GM21528 (cell line): ENCODE data around the gene RUSC1.

ENCODE experiments used
- ATAC-seq: cut with Tn5 transposase; IDR thresholded peaks from one replicate; pipeline ENCODE4 v1.9.1; 2021; ENCODE audit warnings: mild to moderate bottlenecking, moderate library complexity; ENCODE audit not compliant: unreplicated experiment, low FRiP score

Gene RUSC1

DNA sequence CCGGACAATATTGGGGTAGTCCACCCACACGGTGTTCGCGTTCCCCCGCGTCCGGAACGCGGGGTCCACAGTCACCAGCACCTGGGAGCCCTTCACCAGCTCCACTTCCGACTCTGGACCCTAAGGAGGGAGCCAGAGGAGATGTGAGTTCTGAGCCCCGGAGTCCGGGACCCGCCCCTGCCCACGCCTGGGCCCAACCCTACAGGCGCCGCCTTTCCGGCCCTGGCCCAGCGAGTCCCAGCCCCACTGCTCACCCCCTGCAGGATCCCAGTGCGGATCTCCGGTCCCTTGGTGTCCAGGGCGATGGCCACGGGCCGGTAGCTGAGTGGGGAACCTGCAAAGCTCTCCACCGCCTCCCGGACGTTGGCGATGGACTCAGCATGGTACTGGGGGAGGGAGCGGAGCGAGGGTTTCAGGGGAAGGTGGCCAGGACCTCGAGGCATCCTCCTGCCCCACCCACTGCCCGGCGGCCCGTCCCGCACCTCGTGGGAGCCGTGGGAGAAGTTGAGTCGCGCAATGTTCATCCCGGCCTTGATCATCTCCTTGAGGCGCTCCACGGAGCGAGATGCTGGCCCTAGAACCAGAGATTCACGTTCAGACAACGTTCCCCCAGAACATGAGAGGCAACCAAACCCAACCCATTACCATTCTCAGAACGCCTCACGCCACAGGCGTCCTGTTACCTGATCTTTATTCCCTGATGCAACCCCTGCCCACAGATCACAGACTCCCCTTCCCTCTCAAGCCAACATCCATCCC lies 25.3 kb upstream of the RUSC1 start:
- ATAC-seq: no peak

DNA sequence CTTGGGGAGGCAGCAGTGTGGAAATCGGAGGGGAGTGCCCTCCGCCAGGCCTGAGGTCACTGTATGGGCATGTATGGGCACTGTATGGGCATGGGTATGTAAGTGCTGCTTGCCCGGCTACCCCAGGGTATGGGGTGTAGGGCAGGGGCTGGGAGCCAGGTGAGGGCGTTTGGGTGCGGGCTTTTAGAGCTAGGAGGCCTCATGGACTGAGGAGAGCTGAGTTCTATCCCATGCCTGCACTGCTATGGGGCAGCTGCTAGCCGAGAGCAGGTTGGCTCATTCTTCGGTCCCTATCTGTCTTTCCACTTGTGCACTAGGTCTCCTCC lies 24.8 kb upstream of the RUSC1 start:
- no peak for ATAC-seq

DNA sequence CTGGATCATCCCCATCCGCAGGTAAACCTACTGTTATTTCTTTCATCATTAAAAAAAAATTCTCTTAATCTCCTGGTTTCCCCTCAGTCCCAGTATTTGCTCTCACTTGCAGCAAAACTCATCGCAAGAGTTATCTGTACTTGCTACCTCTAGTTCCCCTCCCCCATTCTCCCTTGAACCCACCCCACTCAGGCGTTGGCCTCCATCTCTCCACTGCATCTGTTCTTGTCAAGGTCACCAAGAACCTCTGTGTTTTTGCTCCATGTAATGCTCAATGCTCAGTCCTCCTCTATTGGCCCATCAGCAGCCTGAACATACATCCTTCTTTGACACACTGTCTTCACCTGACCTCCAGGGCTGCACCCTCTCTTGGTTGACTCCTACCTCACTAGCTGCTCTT lies 24.0 kb upstream of the RUSC1 start:
- ATAC-seq: no peak

DNA sequence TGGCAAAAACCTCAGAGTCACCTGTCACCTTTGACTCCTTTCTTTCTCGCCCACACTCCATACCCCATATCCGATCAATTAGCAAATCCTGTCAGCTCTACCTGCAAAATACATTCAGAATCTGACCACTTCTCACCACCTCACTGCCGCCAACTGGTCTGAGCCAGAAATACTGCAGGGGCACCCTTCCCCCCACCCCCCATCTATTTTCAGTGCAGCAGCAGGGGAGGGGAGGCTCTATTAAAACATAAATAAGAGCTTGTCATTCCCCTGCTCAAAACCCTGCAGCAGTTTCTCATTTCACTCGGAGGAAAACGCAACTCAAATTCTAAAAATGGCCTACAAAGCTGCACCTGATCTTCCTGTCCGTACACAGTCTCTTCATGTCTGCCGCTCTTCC lies 23.3 kb upstream of the RUSC1 start:
- no peak for ATAC-seq

DNA sequence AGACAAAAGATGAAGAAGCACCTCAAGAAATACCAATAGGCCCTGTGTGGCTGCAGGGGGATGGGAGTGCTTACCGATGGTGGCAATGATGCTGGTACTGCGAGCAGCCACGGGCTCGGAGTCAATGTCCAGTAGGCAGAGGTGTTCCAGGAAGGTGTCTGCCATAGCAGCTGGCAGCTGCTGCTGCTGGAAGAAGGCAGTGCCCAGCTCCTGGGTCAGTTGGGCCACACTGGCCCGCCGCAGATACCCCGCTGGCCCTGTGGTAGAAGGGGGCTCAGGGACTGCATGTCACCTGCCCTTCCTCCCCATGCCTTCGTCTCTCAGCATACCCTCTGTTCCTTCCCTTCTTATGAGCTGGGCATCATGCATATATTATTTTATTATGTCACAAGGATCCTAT lies 20.7 kb upstream of the RUSC1 start:
- no peak for ATAC-seq

DNA sequence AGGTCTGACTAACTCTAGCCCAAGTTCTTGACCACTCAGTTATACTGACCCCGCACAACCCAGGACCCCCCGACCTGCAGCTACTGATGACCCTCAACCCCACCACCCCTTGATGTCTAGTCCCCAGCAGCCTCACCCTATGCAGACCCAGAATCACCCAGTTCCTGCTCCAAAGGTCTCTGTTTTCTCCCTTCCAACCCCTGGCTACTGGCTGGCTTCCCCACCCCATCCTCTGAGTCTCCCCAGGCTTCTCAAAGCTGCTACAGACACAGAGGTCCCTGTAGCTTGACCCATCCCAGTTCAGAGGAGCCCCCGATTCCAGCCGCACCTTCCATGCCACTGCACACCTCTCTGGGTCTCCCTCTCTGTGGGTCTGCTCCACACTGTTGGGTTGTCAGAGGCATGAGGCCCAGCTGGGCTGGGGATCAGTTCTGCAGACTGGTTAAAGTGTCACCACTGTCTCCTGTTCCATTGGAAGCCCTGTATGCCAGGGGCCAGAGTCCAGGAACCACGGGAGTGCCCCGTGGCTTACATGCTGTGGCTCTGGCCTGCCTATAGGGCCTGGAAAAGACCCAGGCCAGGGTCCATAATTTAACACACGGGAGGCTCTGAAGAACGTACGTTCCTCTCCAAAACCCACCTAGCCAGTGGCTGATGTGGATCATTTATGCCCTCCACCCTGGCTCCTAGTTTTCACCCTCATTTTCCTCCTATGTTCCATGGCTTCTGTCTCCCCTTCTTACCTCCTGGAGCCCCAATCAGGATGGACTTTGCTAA lies 20.0 kb upstream of the RUSC1 start:
- no peak for ATAC-seq

DNA sequence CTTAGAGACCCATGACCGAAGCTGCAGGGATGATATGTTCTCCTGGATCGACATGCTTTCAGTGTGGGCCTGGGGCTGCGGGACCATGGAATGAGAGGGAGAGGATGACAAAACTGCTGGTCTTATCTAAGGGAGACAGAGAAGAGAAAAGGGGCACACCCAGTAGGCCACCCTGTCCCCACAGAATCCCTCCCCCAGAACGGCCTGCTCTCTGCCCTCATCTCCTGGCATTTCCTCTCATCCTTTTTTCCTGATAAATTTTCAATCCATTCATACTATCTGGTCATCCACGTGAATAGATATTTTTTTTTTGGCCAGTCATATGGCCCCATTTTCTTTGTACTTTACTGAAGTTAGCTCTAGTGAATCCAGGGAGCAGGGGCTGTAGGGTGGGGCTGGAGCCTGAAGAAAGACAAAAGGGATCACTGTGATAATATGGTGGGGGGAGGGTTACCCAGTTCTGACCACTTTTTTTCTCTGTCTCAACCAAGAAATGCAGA lies 19.3 kb upstream of the RUSC1 start, which contains the start of gene PKLR:
TSS of gene PKLR (minus strand) at position 97 of the 500 bp plus-strand sequence. CDS start at position 54, 43 bp downstream.
- ATAC-seq: no peak

DNA sequence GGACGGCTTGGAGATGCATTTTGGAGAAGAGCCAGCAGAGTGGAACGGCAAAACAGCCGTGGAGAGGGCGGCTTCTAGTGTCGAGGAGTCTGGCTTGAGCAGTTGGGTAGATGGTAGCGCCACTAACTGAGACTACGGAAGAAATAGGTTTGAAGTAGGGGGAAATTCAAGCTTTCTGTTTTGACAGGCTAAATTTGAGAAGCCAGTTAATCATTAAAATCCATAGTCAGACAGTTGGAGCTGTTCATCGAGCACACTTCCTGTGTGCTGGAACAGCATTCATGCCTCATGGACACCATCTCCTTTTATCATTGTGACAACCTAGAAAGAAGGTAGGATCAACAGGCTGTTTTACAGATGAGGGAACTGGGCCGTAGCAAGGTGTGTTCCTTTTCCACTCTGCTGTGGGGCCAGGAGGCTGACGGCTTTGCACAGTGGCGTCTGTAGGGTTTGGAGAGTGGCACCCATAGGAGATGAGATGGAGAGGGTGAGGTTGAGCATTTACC lies 16.1 kb upstream of the RUSC1 start:
- no peak for ATAC-seq

DNA sequence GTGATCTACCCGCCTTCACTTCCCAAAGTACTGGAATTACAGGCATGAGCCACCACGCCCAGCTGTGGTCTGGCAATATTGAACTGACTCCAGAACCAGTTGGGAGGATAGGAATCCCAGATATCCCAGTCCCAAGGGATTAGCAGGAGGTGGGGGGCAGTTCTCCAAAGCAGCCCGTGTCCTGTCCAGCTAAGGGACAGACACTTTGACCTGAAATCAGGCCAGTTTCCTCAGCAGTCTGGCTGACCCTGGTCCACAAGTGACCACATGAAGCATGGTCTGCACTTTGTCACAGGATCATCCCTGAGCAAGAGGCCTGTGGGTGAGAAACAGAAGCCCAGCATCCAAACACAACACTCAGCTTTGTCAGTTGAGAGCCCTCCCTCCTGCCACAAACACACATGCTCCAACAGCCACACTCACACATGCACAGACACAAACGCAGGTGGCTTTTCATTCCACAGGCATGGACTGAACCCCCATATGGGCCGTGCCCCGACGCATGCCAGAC lies 14.8 kb upstream of the RUSC1 start:
- ATAC-seq: no peak

DNA sequence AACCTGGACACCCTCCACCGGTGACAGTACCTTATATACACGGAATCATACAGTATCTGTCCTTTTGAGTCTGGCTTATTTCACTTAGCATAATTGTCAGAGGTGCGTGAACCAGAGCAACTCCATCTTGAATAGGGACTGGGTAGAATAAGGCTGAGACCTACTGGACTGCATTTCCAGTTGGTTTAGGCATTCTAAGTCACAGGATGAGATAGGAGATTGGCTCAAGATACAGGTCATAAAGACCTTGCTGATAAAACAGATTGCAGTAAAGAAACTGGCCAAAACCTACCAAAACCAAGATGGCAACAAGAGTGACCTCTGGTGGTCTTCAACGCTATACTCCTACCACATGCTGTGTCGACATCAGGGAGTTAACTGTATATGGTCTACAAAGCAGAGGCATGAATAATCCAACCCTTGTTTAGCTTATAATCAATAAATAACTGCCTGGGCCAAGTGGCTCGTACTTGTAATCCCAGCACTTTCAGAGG lies 13.4 kb upstream of the RUSC1 start:
- no peak for ATAC-seq

DNA sequence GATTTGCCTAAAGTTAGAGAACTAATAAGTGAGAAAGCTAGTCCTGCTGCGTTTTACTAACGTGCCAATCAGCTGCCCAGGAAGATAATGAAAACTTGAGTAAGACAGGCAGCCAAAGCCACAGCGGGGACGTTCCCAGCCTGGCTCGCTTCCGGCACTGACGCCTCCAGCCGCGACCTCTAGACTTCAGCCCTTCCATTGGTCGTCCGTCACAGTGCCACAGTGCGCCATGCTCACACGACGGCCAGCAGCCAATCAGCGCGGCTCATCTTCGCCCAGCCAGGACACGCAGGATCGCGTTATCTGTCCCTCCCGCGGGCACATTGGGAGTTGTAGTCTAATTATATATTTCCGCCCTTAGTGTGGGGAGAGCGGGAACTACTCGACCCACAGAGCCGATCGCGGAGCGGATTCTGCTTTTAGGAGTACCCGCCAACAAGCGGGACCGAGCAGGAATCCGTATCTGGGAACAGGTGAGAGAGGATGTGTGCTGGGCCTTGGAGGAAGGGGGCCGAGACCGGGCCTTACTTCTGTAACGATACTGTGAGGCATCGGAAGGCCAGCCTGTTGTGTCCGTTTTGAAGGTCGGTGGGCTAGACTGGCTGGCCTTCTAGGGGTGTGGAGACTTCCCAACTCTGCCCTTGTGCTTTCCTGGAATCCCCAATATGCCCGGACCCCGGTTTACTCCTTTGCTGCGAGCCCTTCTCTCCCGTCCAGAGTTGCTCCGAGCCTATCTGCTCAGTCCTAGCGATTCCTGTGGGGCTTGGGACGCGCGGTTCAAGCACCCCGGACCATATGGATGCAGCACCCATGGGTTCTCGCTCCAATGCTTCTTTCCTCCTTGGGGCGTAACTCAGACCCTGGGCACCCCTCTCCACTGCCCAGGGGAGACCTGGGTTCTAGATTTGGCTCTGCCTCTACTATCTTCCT lies 11.9 kb upstream of the RUSC1 start, which contains the start of gene FDPS:
TSS of gene FDPS (plus strand) at position 374 of the 930 bp plus-strand sequence. CDS start 924 bp downstream, outside the sequence.
- peak; percentile 90 for ATAC-seq

DNA sequence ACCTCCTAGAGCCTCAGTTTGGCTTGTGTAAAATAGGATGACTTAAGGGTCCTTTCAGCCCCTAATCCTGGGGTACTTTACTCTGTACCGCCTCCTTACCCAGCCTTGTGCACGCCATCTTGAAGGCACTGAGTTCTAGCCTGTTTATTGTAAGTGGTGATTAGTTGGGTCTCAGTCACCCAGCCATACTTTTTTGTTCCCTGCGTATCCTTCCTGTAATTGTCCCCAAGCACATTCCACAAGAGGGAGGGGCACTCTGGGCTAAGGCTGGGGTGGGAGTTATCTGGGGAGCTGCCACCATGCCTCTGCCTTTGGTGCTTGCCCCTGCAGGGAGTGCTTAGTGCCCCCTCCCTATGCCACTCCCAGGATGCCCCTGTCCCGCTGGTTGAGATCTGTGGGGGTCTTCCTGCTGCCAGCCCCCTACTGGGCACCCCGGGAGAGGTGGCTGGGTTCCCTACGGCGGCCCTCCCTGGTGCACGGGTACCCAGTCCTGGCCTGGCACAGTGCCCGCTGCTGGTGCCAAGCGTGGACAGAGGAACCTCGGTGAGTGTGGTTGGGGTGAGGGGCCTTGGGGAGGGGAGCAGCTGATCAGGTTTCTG lies 11.2 kb upstream of the RUSC1 start:
- ATAC-seq: no peak

DNA sequence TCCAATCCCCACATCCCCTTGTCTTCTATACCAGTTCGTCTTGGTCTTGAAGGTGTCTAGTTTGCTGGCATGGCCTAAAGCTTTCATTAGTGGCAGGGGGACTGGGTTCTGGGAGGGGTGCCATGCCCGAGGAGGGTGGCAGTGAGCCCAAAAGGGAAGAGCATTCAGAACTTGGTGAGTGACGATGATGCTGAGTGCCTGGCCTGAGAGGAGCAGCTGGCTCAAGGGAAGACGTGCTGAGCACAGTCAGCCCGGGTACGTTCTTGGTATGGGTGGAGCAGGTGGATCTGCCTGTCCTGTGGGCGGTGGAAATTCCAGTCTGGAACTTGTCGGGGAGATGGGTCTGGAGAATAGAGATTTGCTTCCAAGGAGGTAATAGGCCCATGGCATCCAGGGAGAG lies 7.4 kb upstream of the RUSC1 start:
- ATAC-seq: no peak

DNA sequence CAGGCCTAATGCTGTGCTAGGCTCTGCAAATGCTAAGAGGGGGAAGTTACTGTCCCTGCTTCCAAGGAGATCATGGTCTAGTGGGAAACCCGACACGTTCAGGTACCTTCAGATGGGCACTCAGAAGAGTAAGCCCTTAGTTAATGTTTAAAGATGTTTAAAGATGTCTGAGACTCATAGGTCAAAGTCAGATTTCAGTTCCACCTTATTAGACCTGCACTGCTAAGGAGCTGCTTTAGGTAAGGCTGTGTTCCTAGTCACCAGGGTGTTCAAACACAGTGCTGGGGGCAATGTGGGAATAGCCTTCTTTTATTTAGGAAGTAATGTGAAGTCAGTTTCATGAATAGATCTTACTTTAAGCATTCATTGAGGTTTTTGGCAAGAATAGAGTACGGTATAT lies 3.8 kb upstream of the RUSC1 start:
- ATAC-seq: no peak

DNA sequence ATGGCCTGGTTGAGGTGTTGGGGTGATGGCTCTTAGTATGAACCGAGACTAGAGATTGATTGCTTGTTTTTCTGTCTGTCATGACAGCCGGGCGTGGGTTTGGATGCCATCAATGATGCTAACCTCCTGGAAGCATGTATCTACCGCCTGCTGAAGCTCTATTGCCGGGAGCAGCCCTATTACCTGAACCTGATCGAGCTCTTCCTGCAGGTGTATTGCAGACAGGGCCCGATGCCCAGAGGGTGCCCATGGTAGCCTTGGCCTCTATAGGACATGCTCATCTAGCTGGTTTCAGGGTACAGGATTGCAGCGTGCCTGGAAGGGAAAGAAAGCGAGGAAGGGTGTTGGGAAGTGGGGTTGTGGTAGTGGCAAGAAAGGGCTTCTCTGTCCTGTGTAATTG lies 2.6 kb upstream of the RUSC1 start:
- ATAC-seq: no peak

DNA sequence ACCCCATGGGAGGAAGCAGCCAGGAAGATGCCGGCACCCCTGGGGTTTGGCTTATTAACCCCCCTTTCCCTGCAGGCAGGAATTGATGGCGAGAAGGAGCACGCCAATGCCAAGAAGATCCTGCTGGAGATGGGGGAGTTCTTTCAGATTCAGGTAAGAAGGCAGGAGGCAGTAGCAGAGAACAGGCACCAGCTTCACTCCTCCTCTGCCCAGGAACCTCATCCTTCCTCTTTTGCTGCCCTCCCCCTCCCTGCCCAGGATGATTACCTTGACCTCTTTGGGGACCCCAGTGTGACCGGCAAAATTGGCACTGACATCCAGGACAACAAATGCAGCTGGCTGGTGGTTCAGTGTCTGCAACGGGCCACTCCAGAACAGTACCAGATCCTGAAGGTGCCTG lies 1.2 kb upstream of the RUSC1 start:
- no peak for ATAC-seq

DNA sequence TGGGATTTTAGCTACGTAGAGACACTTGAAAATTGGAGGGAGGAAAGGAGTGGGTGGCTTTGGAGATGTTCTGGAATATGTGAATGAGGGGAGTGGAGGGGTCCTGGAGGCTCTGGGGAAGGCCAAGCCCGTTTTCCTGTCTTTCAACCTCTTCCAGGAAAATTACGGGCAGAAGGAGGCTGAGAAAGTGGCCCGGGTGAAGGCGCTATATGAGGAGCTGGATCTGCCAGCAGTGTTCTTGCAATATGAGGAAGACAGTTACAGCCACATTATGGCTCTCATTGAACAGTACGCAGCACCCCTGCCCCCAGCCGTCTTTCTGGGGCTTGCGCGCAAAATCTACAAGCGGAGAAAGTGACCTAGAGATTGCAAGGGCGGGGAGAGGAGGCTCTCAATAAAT lies 442 bp upstream of the RUSC1 start:
- no peak for ATAC-seq

DNA sequence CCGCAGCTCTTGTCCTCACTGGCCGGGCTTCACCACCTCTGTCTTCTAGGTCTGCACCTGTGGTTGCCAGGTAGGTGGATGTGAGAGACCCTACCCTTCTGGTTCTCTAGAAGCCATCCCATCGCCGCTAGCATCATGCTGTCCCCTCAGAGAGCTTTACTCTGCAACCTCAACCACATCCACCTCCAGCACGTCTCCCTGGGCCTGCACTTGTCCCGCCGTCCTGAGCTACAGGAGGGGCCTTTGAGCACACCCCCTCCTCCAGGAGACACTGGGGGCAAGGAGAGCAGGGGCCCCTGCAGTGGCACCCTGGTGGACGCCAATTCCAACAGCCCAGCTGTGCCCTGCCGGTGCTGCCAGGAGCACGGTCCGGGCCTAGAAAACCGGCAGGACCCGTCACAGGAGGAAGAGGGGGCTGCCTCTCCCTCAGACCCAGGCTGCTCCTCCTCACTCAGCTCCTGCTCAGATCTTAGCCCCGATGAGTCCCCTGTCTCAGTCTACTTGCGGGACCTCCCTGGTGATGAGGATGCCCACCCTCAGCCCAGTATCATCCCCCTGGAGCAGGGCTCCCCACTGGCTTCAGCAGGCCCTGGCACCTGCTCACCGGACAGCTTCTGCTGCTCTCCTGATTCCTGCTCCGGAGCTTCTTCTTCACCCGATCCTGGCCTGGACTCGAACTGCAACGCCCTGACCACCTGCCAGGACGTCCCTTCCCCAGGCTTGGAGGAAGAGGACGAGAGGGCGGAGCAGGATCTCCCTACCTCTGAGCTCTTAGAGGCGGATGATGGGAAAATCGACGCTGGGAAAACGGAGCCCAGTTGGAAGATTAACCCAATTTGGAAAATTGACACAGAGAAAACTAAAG lies 1.2 kb downstream of the RUSC1 start:
- no peak for ATAC-seq

DNA sequence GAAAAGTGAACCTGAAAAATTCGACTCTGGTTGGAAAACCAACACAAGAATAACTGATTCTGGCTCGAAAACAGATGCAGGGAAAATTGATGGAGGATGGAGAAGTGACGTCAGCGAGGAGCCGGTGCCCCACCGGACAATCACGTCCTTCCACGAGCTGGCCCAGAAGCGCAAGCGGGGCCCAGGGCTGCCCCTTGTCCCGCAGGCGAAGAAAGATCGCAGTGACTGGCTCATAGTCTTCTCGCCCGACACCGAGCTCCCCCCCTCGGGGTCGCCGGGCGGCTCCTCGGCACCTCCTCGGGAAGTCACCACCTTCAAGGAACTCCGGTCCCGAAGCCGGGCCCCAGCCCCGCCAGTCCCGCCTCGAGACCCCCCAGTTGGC lies 1.9 kb downstream of the RUSC1 start:
- ATAC-seq: no peak
